ENCODE measurements around the gene GRIN2A.

The GRIN2A gene

DNA sequence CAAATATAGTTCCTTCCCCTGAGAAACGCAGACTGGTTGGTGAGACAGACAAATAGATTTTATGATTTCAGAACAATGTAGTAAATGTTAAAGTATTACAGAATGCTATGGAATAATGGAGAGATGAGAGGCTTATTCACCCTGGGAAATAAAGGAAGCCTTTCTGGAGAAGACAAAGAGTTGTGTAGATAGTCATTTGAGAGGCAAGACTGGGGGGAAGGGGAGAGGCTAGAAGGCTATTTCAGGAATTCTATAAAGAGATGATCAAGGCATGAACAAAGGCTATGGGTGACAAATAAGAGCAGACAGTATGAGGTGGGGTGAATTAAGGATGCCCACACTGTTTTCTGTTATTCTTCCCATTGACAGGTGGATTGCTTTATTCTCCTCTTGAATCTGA lies 211.4 kb downstream of the GRIN2A start:
- Histone ChIP-seq H3K27me3 (ENCODE audit: insufficient read depth, poor library complexity, severe bottlenecking) (peaks cover 6% of the 10 kb centered on the region), H3K4me3 (ENCODE audit: severe bottlenecking) (no peak overlapping the region), H3K27ac (ENCODE audit: poor library complexity, severe bottlenecking) (no peak overlapping the region), H3K36me3 (ENCODE audit: low read depth) (no peaks in the 10 kb centered on the region), H3K9me3 (ENCODE audit: severe bottlenecking) (no peaks in the 10 kb centered on the region), H3K4me1 (ENCODE audit: insufficient read depth, poor library complexity, severe bottlenecking) (no peaks in the 10 kb centered on the region)
- DNase-seq (ENCODE audit: low spot score) (no peak), ATAC-seq (ENCODE audit: low read depth) (no peak)
- no peak for TF ChIP-seq CTCF (IDR thresholded peaks at IDR 0.05; ENCODE audit: poor library complexity, severe bottlenecking)

GRCh38 chr16:9970244-9970643 lies 212.0 kb downstream of the GRIN2A start:
- no peaks in the 10 kb centered on the region for H3K36me3 ChIP-seq (ENCODE audit: low read depth)
- no peak for DNase-seq (ENCODE audit: low spot score)
- no peak overlapping the region for H3K4me3 ChIP-seq (ENCODE audit: severe bottlenecking)
- H3K27ac ChIP-seq (ENCODE audit: poor library complexity, severe bottlenecking), result no peak overlapping the region
- H3K27me3 ChIP-seq (ENCODE audit: insufficient read depth, poor library complexity, severe bottlenecking), result peaks cover 6% of the 10 kb centered on the region
- no peak for ATAC-seq (ENCODE audit: low read depth)
- H3K9me3 ChIP-seq (ENCODE audit: severe bottlenecking), result no peaks in the 10 kb centered on the region
- no peaks in the 10 kb centered on the region for H3K4me1 ChIP-seq (ENCODE audit: insufficient read depth, poor library complexity, severe bottlenecking)
- TF ChIP-seq CTCF (IDR thresholded peaks at IDR 0.05; ENCODE audit: poor library complexity, severe bottlenecking), result no peak

DNA sequence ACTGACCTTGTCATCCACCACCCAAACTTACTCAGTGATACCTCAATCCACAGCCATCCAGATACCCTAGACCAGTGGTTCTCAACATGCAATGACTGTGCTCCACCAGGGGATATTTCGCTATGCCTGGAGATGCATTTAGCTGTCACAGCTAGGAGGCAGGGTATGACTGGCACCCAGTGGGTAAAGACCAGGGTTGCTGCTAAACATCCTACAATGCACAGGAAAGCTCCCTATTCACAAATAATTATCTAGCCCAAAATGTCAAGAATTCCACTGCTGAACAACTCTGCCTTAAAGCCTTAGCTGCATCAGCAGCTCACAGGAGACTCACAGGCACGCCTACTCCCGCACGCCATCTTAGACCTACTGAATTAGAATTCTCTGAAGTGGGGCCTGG lies 212.6 kb downstream of the GRIN2A start:
- TF ChIP-seq CTCF (IDR thresholded peaks at IDR 0.05; ENCODE audit: poor library complexity, severe bottlenecking), result no peak
- DNase-seq (ENCODE audit: low spot score), result no peak
- H3K9me3 ChIP-seq (ENCODE audit: severe bottlenecking), result no peaks in the 10 kb centered on the region
- peaks cover under 1% of the 10 kb centered on the region for H3K27me3 ChIP-seq (ENCODE audit: insufficient read depth, poor library complexity, severe bottlenecking)
- no peak for ATAC-seq (ENCODE audit: low read depth)
- H3K4me3 ChIP-seq (ENCODE audit: severe bottlenecking), result no peak overlapping the region
- H3K36me3 ChIP-seq (ENCODE audit: low read depth), result no peaks in the 10 kb centered on the region
- H3K4me1 ChIP-seq (ENCODE audit: insufficient read depth, poor library complexity, severe bottlenecking), result no peaks in the 10 kb centered on the region
- H3K27ac ChIP-seq (ENCODE audit: poor library complexity, severe bottlenecking), result no peak overlapping the region

- Histone ChIP-seq H3K27me3 (ENCODE audit: insufficient read depth, poor library complexity, severe bottlenecking) (no peaks in the 10 kb centered on the region), H3K4me1 (ENCODE audit: insufficient read depth, poor library complexity, severe bottlenecking) (no peaks in the 10 kb centered on the region), H3K36me3 (ENCODE audit: low read depth) (no peaks in the 10 kb centered on the region), H3K4me3 (ENCODE audit: severe bottlenecking) (no peak overlapping the region), H3K9me3 (ENCODE audit: severe bottlenecking) (no peaks in the 10 kb centered on the region), H3K27ac (ENCODE audit: poor library complexity, severe bottlenecking) (no peak overlapping the region)
- DNase-seq (ENCODE audit: low spot score) (no peak), ATAC-seq (ENCODE audit: low read depth) (peak; percentile 41; the same call in 1 of the 3 replicates)
- TF ChIP-seq CTCF (IDR thresholded peaks at IDR 0.05; ENCODE audit: poor library complexity, severe bottlenecking), result no peak
Measured at GRCh38 chr16:9966569-9967157, 215.6 kb downstream of the GRIN2A start.

DNA sequence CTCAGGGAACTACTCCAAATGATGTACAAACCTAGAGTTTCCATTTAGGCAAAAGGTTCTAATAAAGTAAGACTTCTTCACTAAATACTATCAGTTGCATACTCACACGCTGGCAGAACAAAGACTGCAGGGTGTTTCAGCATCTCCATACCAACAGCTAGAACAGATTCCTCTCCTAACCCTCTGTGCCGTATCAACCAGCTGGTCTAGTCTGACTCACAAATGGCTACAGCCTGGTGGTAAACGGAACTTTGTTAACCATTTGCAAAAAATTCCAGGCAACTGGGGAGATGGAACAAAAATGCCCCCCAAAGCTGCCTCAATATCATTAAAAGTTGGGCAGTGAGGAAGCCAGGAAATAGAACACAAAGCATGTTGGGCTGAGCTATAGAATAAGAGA lies 217.1 kb downstream of the GRIN2A start:
- Histone ChIP-seq H3K27me3 (ENCODE audit: insufficient read depth, poor library complexity, severe bottlenecking) (no peaks in the 10 kb centered on the region), H3K36me3 (ENCODE audit: low read depth) (no peaks in the 10 kb centered on the region), H3K27ac (ENCODE audit: poor library complexity, severe bottlenecking) (no peak overlapping the region), H3K4me1 (ENCODE audit: insufficient read depth, poor library complexity, severe bottlenecking) (no peaks in the 10 kb centered on the region), H3K4me3 (ENCODE audit: severe bottlenecking) (no peak overlapping the region), H3K9me3 (ENCODE audit: severe bottlenecking) (no peaks in the 10 kb centered on the region)
- TF ChIP-seq CTCF (IDR thresholded peaks at IDR 0.05; ENCODE audit: poor library complexity, severe bottlenecking), result no peak
- no peak for ATAC-seq (ENCODE audit: low read depth)
- DNase-seq (ENCODE audit: low spot score), result no peak
